GM18508 (cell line): Measurements from ENCODE around the gene ANKMY1.

Experiments used
- ATAC-seq: cut with Tn5 transposase; IDR thresholded peaks from one replicate; pipeline ENCODE4 v1.9.1; 2021; ENCODE audit warnings: moderate number of reproducible peaks; ENCODE audit not compliant: insufficient read depth, unreplicated experiment

The ANKMY1 gene

GRCh38 chr2:240594511-240595380 lies 37.0 kb upstream of the ANKMY1 start:
- no peak for ATAC-seq

- no peak for ATAC-seq
Measured at GRCh38 chr2:240593703-240594451, 36.1 kb upstream of the ANKMY1 start.

GRCh38 chr2:240593026-240593702 lies 35.4 kb upstream of the ANKMY1 start:
- no peak for ATAC-seq

GRCh38 chr2:240591784-240592183 lies 34.0 kb upstream of the ANKMY1 start:
- no peak for ATAC-seq

GRCh38 chr2:240591226-240591625 lies 33.4 kb upstream of the ANKMY1 start:
- ATAC-seq = no peak

GRCh38 chr2:240590681-240591111 lies 32.9 kb upstream of the ANKMY1 start:
- ATAC-seq = no peak

GRCh38 chr2:240589850-240590525 lies 32.2 kb upstream of the ANKMY1 start:
- ATAC-seq = no peak

GRCh38 chr2:240589375-240589774 lies 31.6 kb upstream of the ANKMY1 start:
- no peak for ATAC-seq

- no peak for ATAC-seq
Measured at GRCh38 chr2:240588669-240589068, 30.9 kb upstream of the ANKMY1 start.

GRCh38 chr2:240588006-240588655 lies 30.3 kb upstream of the ANKMY1 start:
- no peak for ATAC-seq

- peak; percentile 1 for ATAC-seq
Measured at GRCh38 chr2:240586919-240587800, 29.4 kb upstream of the ANKMY1 start.

- ATAC-seq = peak; percentile 39
Measured at GRCh38 chr2:240586198-240586918, 28.6 kb upstream of the ANKMY1 start, which contains the start of gene CAPN10. Gene CAPN10, plus strand, starts transcription at chr2:240586734. Its CDS starts 178 bp downstream, at chr2:240586912.

- ATAC-seq = no peak
Measured at GRCh38 chr2:240585681-240586197, 28.0 kb upstream of the ANKMY1 start.

GRCh38 chr2:240585101-240585500 lies 27.3 kb upstream of the ANKMY1 start:
- ATAC-seq = no peak

- peak; percentile 37 for ATAC-seq
Measured at GRCh38 chr2:240584486-240585031, 26.8 kb upstream of the ANKMY1 start.

GRCh38 chr2:240583774-240584173 lies 26.0 kb upstream of the ANKMY1 start:
- no peak for ATAC-seq

- no peak for ATAC-seq
Measured at GRCh38 chr2:240582781-240583180, 25.0 kb upstream of the ANKMY1 start.

GRCh38 chr2:240581811-240582210 lies 24.0 kb upstream of the ANKMY1 start:
- ATAC-seq = no peak
